Left ventricle myocardium inferior (tissue), 1 donor: ENCODE results near the gene NINL. TPM values are rescaled to one million over a fixed set of nuclear protein-coding genes. Genes with fewer than 3 reads are reported as not detected.

ENCODE experiments used
- DNase-seq: peaks from one replicate; pipeline ENCODE4 v3.0.0-alpha.2; 2020
- H3K27ac ChIP-seq: fragments of 200-600 bp; replicated peaks from 2 replicates; pipeline ENCODE4 v1.8.0; 2021
- H3K27me3 ChIP-seq: fragments of 200-600 bp; 2 replicates; pipeline ENCODE4 v1.8.0; 2021; ENCODE audit warnings: low read depth
- H3K36me3 ChIP-seq: fragments of 200-600 bp; 2 replicates; pipeline ENCODE4 v1.8.0; 2021
- H3K4me1 ChIP-seq: fragments of 200-600 bp; 2 replicates; pipeline ENCODE4 v1.8.0; 2021
- H3K4me3 ChIP-seq: fragments of 200-600 bp; 2 replicates; pipeline ENCODE4 v1.8.0; 2021; ENCODE audit warnings: mild to moderate bottlenecking, moderate library complexity
- H3K9me3 ChIP-seq: fragments of 200-600 bp; replicated peaks from 2 replicates; pipeline ENCODE4 v1.8.0; 2021
- intact Hi-C: fragments of 100-400 bp; cut with micrococcal nuclease; formaldehyde crosslinking; loops from one replicate; pipeline ENCODE4 v1.11.0; 2022
- total RNA-seq: library from RNA; stranded (reverse); fragmentation: NEBNext Ultra II Directional; extraction: Animal tissue kit (Norgen Biotek cat#: 25700); gene quantifications from one replicate; pipeline ENCODE4 v1.2.1, GENCODE V29; 2021
- TF ChIP-seq, protein P1 (sequence below): fragments of 200-600 bp; IDR thresholded peaks from 2 replicates; pipeline ENCODE4 v1.8.0; 2021; ENCODE audit warnings: antibody characterized with exemption, mild to moderate bottlenecking, borderline replicate concordance
- donor health status: DM: no; HTN: yes; CAD: no; lungs with severe emphysema.

Gene NINL
- total RNA-seq, 1 donor from 2014 or later, result 1.8 TPM

DNA sequence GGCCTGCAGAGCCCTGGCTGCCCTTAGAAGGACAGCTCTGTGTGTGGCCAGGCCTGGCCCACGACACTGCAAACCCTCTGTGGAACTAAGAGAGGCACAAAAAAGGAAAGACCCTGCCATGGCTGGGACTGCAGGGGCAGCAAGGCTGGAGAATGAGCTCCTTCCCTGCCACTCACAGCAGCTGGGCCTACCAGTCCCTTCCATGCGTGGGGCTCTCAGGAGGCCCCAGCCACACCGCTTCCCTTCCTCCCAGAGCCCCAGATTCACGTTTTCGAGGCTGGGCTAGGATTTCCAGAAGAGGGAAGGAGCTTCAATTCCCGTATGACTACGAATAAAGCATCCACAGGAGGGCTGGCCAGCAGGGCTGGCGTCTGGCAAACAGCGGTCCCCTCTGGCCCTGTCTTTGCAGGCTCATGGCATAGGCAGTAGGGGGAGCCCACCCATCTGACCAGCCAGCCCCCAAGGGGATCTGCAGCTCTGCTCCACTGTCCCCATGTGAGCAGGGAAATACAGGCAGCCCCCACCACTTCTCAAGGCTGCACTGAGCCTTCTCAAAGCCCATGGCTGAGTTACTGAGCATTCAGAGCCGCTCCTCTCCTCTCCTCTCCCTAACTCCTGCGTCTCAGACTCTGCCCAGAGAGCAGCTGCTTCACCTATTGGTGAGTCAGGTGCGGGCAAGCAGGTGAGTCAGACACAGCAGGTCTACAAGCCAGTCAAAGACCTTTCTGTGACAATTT lies 53.1 kb downstream of the NINL start:
- intact Hi-C loops, result no loop called here
- Histone ChIP-seq H3K9me3 (no peaks in the 10 kb centered on the region), H3K27me3 (no peaks in the 10 kb centered on the region), H3K4me3 (peak overlapping the region; percentile 32), H3K4me1 (peaks cover 52% of the 10 kb centered on the region), H3K27ac (peak overlapping the region; percentile 78), H3K36me3 (no peaks in the 10 kb centered on the region)
- no peak for DNase-seq
- TF ChIP-seq, protein P1, sequence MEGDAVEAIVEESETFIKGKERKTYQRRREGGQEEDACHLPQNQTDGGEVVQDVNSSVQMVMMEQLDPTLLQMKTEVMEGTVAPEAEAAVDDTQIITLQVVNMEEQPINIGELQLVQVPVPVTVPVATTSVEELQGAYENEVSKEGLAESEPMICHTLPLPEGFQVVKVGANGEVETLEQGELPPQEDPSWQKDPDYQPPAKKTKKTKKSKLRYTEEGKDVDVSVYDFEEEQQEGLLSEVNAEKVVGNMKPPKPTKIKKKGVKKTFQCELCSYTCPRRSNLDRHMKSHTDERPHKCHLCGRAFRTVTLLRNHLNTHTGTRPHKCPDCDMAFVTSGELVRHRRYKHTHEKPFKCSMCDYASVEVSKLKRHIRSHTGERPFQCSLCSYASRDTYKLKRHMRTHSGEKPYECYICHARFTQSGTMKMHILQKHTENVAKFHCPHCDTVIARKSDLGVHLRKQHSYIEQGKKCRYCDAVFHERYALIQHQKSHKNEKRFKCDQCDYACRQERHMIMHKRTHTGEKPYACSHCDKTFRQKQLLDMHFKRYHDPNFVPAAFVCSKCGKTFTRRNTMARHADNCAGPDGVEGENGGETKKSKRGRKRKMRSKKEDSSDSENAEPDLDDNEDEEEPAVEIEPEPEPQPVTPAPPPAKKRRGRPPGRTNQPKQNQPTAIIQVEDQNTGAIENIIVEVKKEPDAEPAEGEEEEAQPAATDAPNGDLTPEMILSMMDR, result peak; percentile 18

DNA sequence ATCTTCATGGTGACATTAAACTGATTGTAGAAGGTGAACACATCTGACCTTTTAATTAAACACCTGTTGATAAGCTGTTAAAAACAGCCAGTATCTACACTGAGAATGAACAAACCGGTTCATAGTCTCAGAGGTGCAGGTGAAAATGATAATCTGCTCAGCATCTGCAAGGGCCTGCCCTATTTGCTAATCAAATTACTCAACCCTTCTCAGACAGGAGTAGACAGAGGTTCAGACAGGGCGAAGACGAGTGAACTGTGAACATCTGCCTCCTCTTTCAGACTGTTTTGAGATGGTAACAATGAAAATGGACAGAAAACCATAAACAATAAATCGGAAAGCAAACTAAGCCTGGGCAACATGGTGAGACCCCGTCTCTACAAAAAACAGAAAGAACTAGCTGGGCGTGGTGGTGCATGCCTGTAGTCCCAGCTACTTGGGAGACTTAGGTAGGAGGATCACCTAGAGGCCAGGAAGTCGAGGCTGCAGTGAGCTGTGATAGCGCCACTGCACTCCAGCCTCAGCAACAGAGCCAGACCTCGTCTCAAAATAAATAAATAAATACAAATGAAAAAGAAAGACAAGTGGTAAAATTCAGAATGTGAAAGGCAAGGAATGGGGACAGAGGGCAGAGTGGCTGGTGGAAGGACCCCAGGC lies 55.9 kb downstream of the NINL start:
- Histone ChIP-seq H3K36me3 (peaks cover 12% of the 10 kb centered on the region), H3K27ac (no peak overlapping the region), H3K9me3 (no peaks in the 10 kb centered on the region), H3K4me3 (no peak overlapping the region), H3K27me3 (no peaks in the 10 kb centered on the region), H3K4me1 (peaks cover 30% of the 10 kb centered on the region)
- DNase-seq, result no peak
- TF ChIP-seq, protein P1, result no peak
- intact Hi-C loops, result no loop called here

DNA sequence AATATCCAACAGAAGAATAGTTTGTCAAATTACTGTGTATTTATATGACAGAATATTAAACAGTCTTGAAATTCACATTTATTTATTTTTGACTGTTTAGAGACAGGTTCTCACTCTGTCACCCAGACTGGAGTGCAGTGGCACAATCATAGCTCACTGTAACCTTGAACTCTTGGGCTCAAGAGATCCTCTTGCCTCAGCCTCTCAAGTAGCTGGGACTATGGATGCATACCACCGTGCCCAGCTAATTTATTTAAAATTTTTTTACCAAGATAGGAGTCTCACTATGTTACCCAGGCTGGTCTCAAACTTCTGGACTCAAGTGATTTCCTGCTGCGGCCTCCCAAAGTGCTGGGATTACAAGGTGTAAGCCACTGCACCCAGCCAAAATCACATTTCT lies 57.4 kb downstream of the NINL start:
- no peaks in the 10 kb centered on the region for H3K27me3 ChIP-seq
- no peak overlapping the region for H3K27ac ChIP-seq
- no peak overlapping the region for H3K4me3 ChIP-seq
- peaks cover 16% of the 10 kb centered on the region for H3K36me3 ChIP-seq
- H3K9me3 ChIP-seq, result no peaks in the 10 kb centered on the region
- intact Hi-C loops, result no loop called here
- DNase-seq, result no peak
- TF ChIP-seq, protein P1, result no peak
- H3K4me1 ChIP-seq, result peaks cover 15% of the 10 kb centered on the region

DNA sequence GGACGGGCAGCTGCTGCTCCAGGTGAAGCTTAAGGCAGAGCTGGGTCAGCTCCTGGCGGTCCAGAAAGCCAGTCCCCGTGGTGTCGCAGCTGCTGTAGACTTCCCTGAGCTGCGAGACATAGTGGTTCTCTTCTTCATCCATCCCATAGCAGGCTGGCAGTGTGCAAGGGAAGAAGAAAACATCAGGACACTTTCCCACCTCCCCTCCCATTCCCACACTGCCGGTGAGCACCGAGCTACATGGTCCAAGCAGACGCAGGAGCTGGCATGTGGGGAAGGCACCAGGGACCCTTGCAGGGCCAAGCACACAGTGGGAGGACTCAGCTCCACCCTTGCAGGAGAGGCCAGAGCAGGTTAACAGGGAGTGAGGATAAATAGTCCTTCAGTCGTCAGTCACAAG lies 58.9 kb downstream of the NINL start:
- peaks cover 16% of the 10 kb centered on the region for H3K36me3 ChIP-seq
- no peaks in the 10 kb centered on the region for H3K27me3 ChIP-seq
- TF ChIP-seq, protein P1, result no peak
- peaks cover under 1% of the 10 kb centered on the region for H3K4me1 ChIP-seq
- intact Hi-C loops, result no loop called here
- no peak overlapping the region for H3K4me3 ChIP-seq
- no peaks in the 10 kb centered on the region for H3K9me3 ChIP-seq
- no peak for DNase-seq
- no peak overlapping the region for H3K27ac ChIP-seq

DNA sequence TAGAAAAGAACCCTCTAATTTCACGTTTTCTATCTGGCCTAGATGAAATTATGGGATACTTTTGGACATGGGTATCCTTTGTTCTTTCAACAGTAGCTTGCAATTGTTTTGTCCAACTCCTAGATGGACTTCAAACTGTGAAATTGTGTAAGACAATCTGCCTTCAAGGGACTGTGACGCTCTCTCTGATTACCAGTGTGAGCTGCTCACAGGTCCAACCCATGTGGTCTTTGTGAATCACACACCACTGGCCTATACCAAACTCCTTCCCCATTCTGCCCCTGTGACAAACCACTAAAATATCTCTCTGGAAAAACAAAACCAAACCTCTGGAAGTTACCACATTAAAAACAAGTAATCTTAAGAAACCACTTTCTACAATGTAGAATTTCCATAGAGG lies 59.5 kb downstream of the NINL start:
- Histone ChIP-seq H3K9me3 (no peaks in the 10 kb centered on the region), H3K4me1 (no peaks in the 10 kb centered on the region), H3K27ac (no peak overlapping the region), H3K27me3 (no peaks in the 10 kb centered on the region), H3K4me3 (no peak overlapping the region), H3K36me3 (peaks cover 16% of the 10 kb centered on the region)
- DNase-seq, result no peak
- TF ChIP-seq, protein P1, result no peak
- intact Hi-C loops, result no loop called here
